ENCODE results near the gene NTN4.

- no peak for TF ChIP-seq POLR2AphosphoS5 (IDR thresholded peaks at IDR 0.05; ENCODE audit: low read depth, low read length)
- no peak for TF ChIP-seq SIN3A (IDR thresholded peaks at IDR 0.05; ENCODE audit: borderline replicate concordance, insufficient read depth, low read length)
Measured at GRCh38 chr12:95820096-95820703, 29.6 kb upstream of the NTN4 start.

All from PFSK-1 (cell line).